ENCODE data around the gene EML4. TPM values are rescaled to one million over a fixed set of nuclear protein-coding genes. Genes with fewer than 3 reads are reported as not detected.

Gene EML4
- total RNA-seq, 4 donors from 2014 or later, result 11.6 to 29.8 (median 22.4) TPM

GRCh38 chr2:42164971-42165370, 4.2 kb upstream of the EML4 start:
- Histone ChIP-seq H3K4me3 (no peak overlapping the region), H3K4me1 (peaks cover 0 to 7% (median 4%) of the 10 kb centered on the region in 3 donors), H3K9me3 (no peaks in the 10 kb centered on the region), H3K27ac (no peak overlapping the region), H3K27me3 (no peaks in the 10 kb centered on the region), H3K36me3 (no peaks in the 10 kb centered on the region)
- intact Hi-C loops (cut with DNase I), result no loop called here
- TF ChIP-seq CTCF (IDR thresholded peaks at IDR 0.05) (no peak), POLR2A (IDR thresholded peaks at IDR 0.05) (no peak)
- DNase-seq, result no peak
- WGBS, 2 donors, result 0% methylated on average over 1 of the region's 1 CpG

GRCh38 chr2:42167458-42167857, 1.7 kb upstream of the EML4 start:
- Histone ChIP-seq H3K36me3 (no peaks in the 10 kb centered on the region), H3K4me1 (peaks cover 13 to 32% (median 15%) of the 10 kb centered on the region in 3 donors), H3K4me3 (no peak overlapping the region), H3K27me3 (no peaks in the 10 kb centered on the region), H3K27ac (no peak overlapping the region), H3K9me3 (no peaks in the 10 kb centered on the region)
- DNase-seq, result no peak
- WGBS, 2 donors, result 34 to 37% methylated on average over 2 of the region's 2 CpGs
- TF ChIP-seq POLR2A (IDR thresholded peaks at IDR 0.05) (no peak), CTCF (IDR thresholded peaks at IDR 0.05) (no peak)
- intact Hi-C loops (cut with DNase I), result no loop called here

GRCh38 chr2:42168459-42169099, 574 bp upstream of the EML4 start:
- Histone ChIP-seq H3K4me3 (peak overlapping the region in 3 of 4 donors; percentile 25 to 93 (median 92)), H3K4me1 (peaks cover 13 to 43% (median 15%) of the 10 kb centered on the region in 3 donors), H3K27me3 (no peaks in the 10 kb centered on the region), H3K27ac (peak overlapping the region; percentile 80 to 96 (median 94)), H3K36me3 (no peaks in the 10 kb centered on the region), H3K9me3 (no peaks in the 10 kb centered on the region)
- no peak for DNase-seq
- intact Hi-C loops (cut with DNase I), result no loop called here
- 71 to 73% methylated on average over 15 to 16 of the region's 16 CpGs for WGBS, 2 donors
- no peak for TF ChIP-seq CTCF (IDR thresholded peaks at IDR 0.05)
- no peak for TF ChIP-seq POLR2A (IDR thresholded peaks at IDR 0.05)

- H3K9me3 ChIP-seq, result no peaks in the 10 kb centered on the region
- no peaks in the 10 kb centered on the region for H3K27me3 ChIP-seq
- 0 to 1% methylated on average over 9 to 10 of the region's 10 CpGs for WGBS, 2 donors
- no peaks in the 10 kb centered on the region for H3K36me3 ChIP-seq
- TF ChIP-seq CTCF (IDR thresholded peaks at IDR 0.05) (no peak), POLR2A (IDR thresholded peaks at IDR 0.05) (no peak)
- no peak for DNase-seq
- H3K4me1 ChIP-seq, result peaks cover 13 to 46% (median 15%) of the 10 kb centered on the region in 3 donors
- peak overlapping the region; percentile 94 to 96 (median 95) for H3K27ac ChIP-seq
- intact Hi-C loops (cut with DNase I), result no loop called here
- peak overlapping the region; percentile 92 to 94 (median 94) for H3K4me3 ChIP-seq
These were observed 845 bp downstream of the EML4 start for GRCh38 chr2:42169874-42170521.

- 53 to 56% methylated on average over 9 of the region's 9 CpGs for WGBS, 2 donors
- H3K9me3 ChIP-seq, result no peaks in the 10 kb centered on the region
- intact Hi-C loops (cut with DNase I), result no loop called here
- no peak for DNase-seq
- TF ChIP-seq POLR2A (IDR thresholded peaks at IDR 0.05), result no peak
- no peak for TF ChIP-seq CTCF (IDR thresholded peaks at IDR 0.05)
- H3K4me1 ChIP-seq, result peaks cover 13 to 51% (median 15%) of the 10 kb centered on the region in 3 donors
- no peaks in the 10 kb centered on the region for H3K36me3 ChIP-seq
- H3K4me3 ChIP-seq, result peak overlapping the region; percentile 92 to 94 (median 94)
- no peaks in the 10 kb centered on the region for H3K27me3 ChIP-seq
- peak overlapping the region; percentile 94 to 96 (median 95) for H3K27ac ChIP-seq
These were observed 1.7 kb downstream of the EML4 start for GRCh38 chr2:42170619-42171395.
